MM.1S (cell line): ENCODE data around the gene TET2.

Experiments used
- DNase-seq: peaks from one replicate; pipeline ENCODE4 v3.0.0-alpha.2; 2015
- H2AFZ ChIP-seq: fragments of 300-600 bp; sonication (generic); 2 replicates; pipeline ENCODE4 v1.6.0; 2016; ENCODE audit warnings: antibody characterized with exemption, low read length
- H3F3A ChIP-seq: fragments of 300-600 bp; sonication (generic); 2 replicates; pipeline ENCODE4 v1.6.1; 2016; ENCODE audit warnings: mild to moderate bottlenecking, antibody characterized with exemption, low read length, moderate library complexity, mixed read lengths; ENCODE audit not compliant: insufficient read depth
- H3K27ac ChIP-seq: fragments of 300-600 bp; sonication (generic); 2 replicates; pipeline ENCODE4 v1.5.1; 2016; ENCODE audit warnings: mild to moderate bottlenecking, low read length
- H3K27me3 ChIP-seq: fragments of 300-600 bp; sonication (generic); replicated peaks from 2 replicates; pipeline ENCODE4 v1.6.0; 2016; ENCODE audit warnings: low read length; ENCODE audit not compliant: insufficient read depth
- H3K36me3 ChIP-seq: fragments of 300-600 bp; sonication (generic); replicated peaks from 2 replicates; pipeline ENCODE4 v1.6.1; 2016; ENCODE audit warnings: mild to moderate bottlenecking, low read length, mixed read lengths; ENCODE audit not compliant: insufficient read depth
- H3K4me1 ChIP-seq: fragments of 300-600 bp; sonication (generic); 2 replicates; pipeline ENCODE4 v1.6.1; 2016; ENCODE audit warnings: low read length, mixed read lengths
- H3K4me2 ChIP-seq: fragments of 300-600 bp; sonication (generic); 2 replicates; pipeline ENCODE4 v1.6.0; 2016; ENCODE audit warnings: low read depth, low read length
- H3K4me3 ChIP-seq: fragments of 300-600 bp; sonication (generic); 2 replicates; pipeline ENCODE4 v1.5.1; 2016; ENCODE audit warnings: low read length, mixed read lengths
- H3K79me2 ChIP-seq: fragments of 300-600 bp; sonication (generic); 2 replicates; pipeline ENCODE4 v1.6.1; 2016; ENCODE audit warnings: mixed run types, low read length, mixed read lengths
- H3K9ac ChIP-seq: fragments of 300-600 bp; sonication (generic); 2 replicates; pipeline ENCODE4 v1.6.1; 2016; ENCODE audit warnings: low read length, mixed read lengths
- H3K9me2 ChIP-seq: fragments of 300-600 bp; sonication (generic); replicated peaks from 2 replicates; pipeline ENCODE4 v1.6.1; 2016; ENCODE audit warnings: mild to moderate bottlenecking, low read length, mixed read lengths; ENCODE audit not compliant: insufficient read depth
- H3K9me3 ChIP-seq: fragments of 300-600 bp; sonication (generic); replicated peaks from 2 replicates; pipeline ENCODE4 v1.6.1; 2016; ENCODE audit warnings: mild to moderate bottlenecking, low read length, mixed read lengths; ENCODE audit not compliant: insufficient read depth
- H4K20me1 ChIP-seq: fragments of 300-600 bp; sonication (generic); 2 replicates; pipeline ENCODE4 v1.6.1; 2016; ENCODE audit warnings: mild to moderate bottlenecking, low read length, moderate library complexity, mixed read lengths; ENCODE audit not compliant: insufficient read depth
- CTCF ChIP-seq: fragments of 300-600 bp; sonication (generic); IDR thresholded peaks from 2 replicates; pipeline ENCODE4 v1.5.1; 2016; ENCODE audit warnings: antibody characterized with exemption, low read length, mixed read lengths
- EZH2 ChIP-seq: fragments of 300-600 bp; sonication (generic); optimal IDR thresholded peaks from 2 replicates; pipeline ENCODE3; 2017; ENCODE audit warnings: low read depth, mild to moderate bottlenecking, antibody characterized with exemption, low read length, mixed read lengths
- EZH2phosphoT487 ChIP-seq: fragments of 300-600 bp; sonication (generic); IDR thresholded peaks from 2 replicates; pipeline ENCODE4 v1.6.1; 2018; ENCODE audit warnings: antibody characterized with exemption, low read length

The TET2 gene

GRCh38 chr4:105267280-105267679, 120.6 kb downstream of the TET2 start:
- Histone ChIP-seq H3K27me3 (no peaks in the 10 kb centered on the region), H3K9me2 (no peaks in the 10 kb centered on the region), H4K20me1 (no peaks in the 10 kb centered on the region), H3K79me2 (no peaks in the 10 kb centered on the region), H2AFZ (no peak overlapping the region), H3K27ac (no peak overlapping the region), H3K9ac (no peak overlapping the region), H3F3A (no peaks in the 10 kb centered on the region), H3K9me3 (no peaks in the 10 kb centered on the region), H3K4me2 (no peak overlapping the region), H3K4me3 (no peak overlapping the region), H3K36me3 (no peaks in the 10 kb centered on the region), H3K4me1 (no peaks in the 10 kb centered on the region)
- DNase-seq = no peak
- TF ChIP-seq EZH2 (no peak), CTCF (no peak), EZH2phosphoT487 (no peak)

GRCh38 chr4:105272002-105272401, 125.3 kb downstream of the TET2 start:
- no peaks in the 10 kb centered on the region for H3K36me3 ChIP-seq
- H3K9ac ChIP-seq = no peak overlapping the region
- H3K27me3 ChIP-seq = no peaks in the 10 kb centered on the region
- H3K4me3 ChIP-seq = no peak overlapping the region
- H3K9me2 ChIP-seq = no peaks in the 10 kb centered on the region
- H3K4me1 ChIP-seq = no peaks in the 10 kb centered on the region
- DNase-seq = no peak
- H4K20me1 ChIP-seq = no peaks in the 10 kb centered on the region
- no peak for TF ChIP-seq EZH2phosphoT487
- TF ChIP-seq EZH2 = no peak
- no peak for TF ChIP-seq CTCF
- no peak overlapping the region for H3K27ac ChIP-seq
- H3K4me2 ChIP-seq = no peak overlapping the region
- H3K79me2 ChIP-seq = no peaks in the 10 kb centered on the region
- H3K9me3 ChIP-seq = no peaks in the 10 kb centered on the region
- no peaks in the 10 kb centered on the region for H3F3A ChIP-seq
- no peak overlapping the region for H2AFZ ChIP-seq

GRCh38 chr4:105273230-105273629, 126.6 kb downstream of the TET2 start:
- H3K9me2 ChIP-seq = no peaks in the 10 kb centered on the region
- no peaks in the 10 kb centered on the region for H3K27me3 ChIP-seq
- H3K27ac ChIP-seq = no peak overlapping the region
- H3K4me1 ChIP-seq = no peaks in the 10 kb centered on the region
- H3K4me3 ChIP-seq = no peak overlapping the region
- no peak overlapping the region for H2AFZ ChIP-seq
- H3K9me3 ChIP-seq = no peaks in the 10 kb centered on the region
- H3K4me2 ChIP-seq = no peak overlapping the region
- H3K9ac ChIP-seq = no peak overlapping the region
- no peak for DNase-seq
- no peak for TF ChIP-seq EZH2
- TF ChIP-seq EZH2phosphoT487 = no peak
- TF ChIP-seq CTCF = no peak
- no peaks in the 10 kb centered on the region for H3K79me2 ChIP-seq
- no peaks in the 10 kb centered on the region for H3F3A ChIP-seq
- H3K36me3 ChIP-seq = no peaks in the 10 kb centered on the region
- H4K20me1 ChIP-seq = no peaks in the 10 kb centered on the region

DNA sequence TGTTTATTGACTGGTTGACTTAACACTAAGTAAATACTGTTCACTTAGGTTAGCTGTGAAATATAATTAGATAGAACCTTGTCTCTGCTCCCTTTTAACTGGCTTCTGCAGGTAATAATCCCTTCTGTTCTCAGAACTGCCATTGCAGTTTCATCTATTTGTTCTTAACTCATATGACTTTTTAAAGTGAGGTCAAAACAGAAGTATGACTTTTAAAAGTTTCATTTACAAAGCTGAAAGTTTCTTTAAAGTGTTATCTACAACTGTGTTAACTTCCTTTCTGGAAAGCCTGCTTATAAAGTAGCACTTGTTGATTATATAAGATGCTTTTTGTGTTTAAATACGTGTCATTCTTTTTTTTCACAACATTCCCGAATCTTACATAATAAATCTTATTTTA, 127.4 kb downstream of the TET2 start:
- no peaks in the 10 kb centered on the region for H3K27me3 ChIP-seq
- no peak for DNase-seq
- no peak overlapping the region for H3K27ac ChIP-seq
- H3K9ac ChIP-seq = no peak overlapping the region
- no peaks in the 10 kb centered on the region for H3K79me2 ChIP-seq
- TF ChIP-seq EZH2phosphoT487 (no peak), CTCF (no peak), EZH2 (no peak)
- H3K9me2 ChIP-seq = no peaks in the 10 kb centered on the region
- no peak overlapping the region for H3K4me2 ChIP-seq
- no peak overlapping the region for H3K4me3 ChIP-seq
- H3K9me3 ChIP-seq = no peaks in the 10 kb centered on the region
- H3F3A ChIP-seq = no peaks in the 10 kb centered on the region
- no peaks in the 10 kb centered on the region for H3K4me1 ChIP-seq
- no peak overlapping the region for H2AFZ ChIP-seq
- H3K36me3 ChIP-seq = no peaks in the 10 kb centered on the region
- H4K20me1 ChIP-seq = no peaks in the 10 kb centered on the region
